OCI-LY7 (cell line): ENCODE results near the gene XYLT1.

ENCODE experiments used
- CTCF ChIP-seq: fragments of 200-600 bp; sonication (generic); conservative IDR thresholded peaks from 2 replicates; pipeline ENCODE4 v1.5.1; 2014; ENCODE audit warnings: mild to moderate bottlenecking, antibody characterized with exemption, low read length, moderate library complexity, mixed read lengths
- EZH2phosphoT487 ChIP-seq: fragments of 200-600 bp; sonication (generic); IDR thresholded peaks from 2 replicates; pipeline ENCODE4 v1.6.1; 2018; ENCODE audit warnings: low read depth, borderline replicate concordance, mild to moderate bottlenecking, mixed run types, antibody characterized with exemption, low read length, moderate library complexity, mixed read lengths

- TF ChIP-seq CTCF, result no peak
- no peak for TF ChIP-seq EZH2phosphoT487
These were observed 354.0 kb downstream of the XYLT1 start for GRCh38 chr16:17116595-17117322.
